SK-N-DZ (cell line): Measurements from ENCODE around the gene ABHD8.
A peak's percentile ranks its signal among the peaks of the same experiment; 100 is the strongest.

Experiments
- DNase-seq: peaks from one replicate; pipeline ENCODE4 v3.0.0-alpha.2; 2015; ENCODE audit warnings: low spot score

Gene ABHD8

DNA sequence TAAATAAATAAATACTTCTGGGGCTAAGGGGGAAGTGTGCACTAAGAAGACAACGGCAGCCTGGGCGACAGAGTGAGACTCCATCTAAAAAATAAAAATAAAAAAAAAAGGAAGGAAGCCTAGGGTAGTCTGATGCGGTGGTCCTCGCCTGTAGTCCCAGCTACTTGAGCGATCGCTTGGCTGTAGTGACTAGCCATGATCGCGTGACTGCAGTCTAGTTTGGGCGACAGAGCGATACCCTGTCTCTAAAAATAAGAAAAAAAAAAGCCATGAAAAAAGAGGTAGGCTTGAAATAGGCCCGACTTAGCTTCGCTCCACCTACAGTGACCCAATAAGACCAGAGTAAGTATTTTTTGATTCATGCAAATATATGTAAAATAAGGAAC, 36.6 kb downstream of the ABHD8 start:
- DNase-seq, result no peak

DNA sequence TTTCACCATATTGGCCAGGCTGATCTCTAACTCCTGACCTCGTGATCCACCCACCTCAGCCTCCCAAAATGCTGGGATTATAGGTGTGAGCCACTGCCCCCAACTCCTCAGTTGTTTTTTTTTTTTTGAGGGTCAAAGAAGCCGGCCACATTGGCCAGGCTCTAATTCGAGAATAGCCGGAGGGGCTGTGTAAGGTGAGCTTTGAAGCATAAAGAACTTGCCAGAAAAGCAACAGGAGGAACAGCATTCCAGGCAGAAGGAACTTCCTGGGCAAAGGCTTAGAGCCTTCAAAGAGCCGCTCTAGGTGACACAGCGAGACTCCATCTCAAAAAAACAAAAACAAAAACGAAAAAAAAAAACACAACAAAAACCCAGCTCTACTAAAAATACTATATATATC, 37.2 kb downstream of the ABHD8 start:
- DNase-seq, result no peak

DNA sequence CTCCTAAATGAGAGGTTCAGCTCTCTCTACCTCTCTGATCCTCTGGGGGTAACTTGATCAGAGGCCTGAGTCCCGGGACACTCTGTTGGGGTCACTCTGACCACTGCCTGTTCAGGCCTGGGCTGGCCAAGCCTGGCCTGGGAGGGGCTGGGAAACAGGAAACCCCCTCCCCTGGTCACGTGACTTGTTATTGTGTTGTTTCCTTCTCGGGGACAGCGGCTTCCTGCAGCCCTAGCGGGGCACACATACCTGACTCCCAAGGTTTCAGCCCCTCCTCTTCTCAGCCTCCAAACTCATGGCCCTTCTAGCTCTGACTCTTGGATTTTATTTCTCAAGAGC, 38.6 kb downstream of the ABHD8 start, which contains the start of gene USHBP1:
Gene USHBP1, minus strand, starts transcription at position 105 of the 339 bp plus-strand sequence. CDS start 446 bp downstream, outside the sequence.
- DNase-seq, result no peak

DNA sequence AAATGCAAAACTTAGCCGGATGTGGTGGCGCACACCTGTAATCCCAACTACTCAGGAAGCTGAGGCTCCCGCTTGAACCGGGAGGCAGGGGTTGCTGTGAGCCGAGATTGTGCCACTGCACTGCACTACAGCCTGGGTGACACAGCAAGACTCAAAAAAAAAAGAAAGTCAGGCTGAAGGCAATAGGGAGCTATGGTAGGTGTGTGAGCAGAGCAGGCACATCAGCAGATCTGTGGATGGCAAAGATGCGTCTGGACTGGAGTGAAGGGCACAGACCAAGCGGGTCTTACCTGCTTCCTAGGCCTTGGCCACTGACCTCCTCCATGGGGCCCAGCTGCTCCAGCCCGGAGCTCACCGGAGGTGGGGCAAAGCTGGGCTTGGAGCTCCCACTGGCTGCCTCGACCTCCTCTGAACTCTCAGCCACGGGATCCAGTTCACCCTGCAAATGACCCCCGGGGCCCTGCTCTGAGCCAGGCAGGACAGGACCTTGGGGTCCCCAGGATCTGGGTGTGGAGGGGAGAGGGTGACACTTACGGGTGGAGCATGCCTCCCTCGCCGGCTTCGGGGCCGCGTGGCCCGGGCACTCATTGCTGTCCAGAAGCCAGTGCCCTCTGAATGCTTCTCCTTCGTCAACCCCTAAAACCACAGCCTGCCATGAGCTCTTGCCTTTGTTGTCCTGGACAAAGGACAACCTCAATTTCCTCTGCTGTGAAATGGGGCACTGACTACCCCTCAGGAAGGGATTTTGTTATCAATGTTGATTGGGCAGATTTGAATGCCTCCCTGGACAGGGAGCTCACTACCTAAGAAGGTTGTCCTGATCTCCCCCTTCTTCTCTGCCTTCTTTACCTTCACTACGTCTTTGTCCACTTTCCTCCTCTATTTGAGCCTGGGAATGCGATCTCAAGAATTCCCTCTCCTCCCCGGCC, 39.2 kb downstream of the ABHD8 start:
- no peak for DNase-seq

DNA sequence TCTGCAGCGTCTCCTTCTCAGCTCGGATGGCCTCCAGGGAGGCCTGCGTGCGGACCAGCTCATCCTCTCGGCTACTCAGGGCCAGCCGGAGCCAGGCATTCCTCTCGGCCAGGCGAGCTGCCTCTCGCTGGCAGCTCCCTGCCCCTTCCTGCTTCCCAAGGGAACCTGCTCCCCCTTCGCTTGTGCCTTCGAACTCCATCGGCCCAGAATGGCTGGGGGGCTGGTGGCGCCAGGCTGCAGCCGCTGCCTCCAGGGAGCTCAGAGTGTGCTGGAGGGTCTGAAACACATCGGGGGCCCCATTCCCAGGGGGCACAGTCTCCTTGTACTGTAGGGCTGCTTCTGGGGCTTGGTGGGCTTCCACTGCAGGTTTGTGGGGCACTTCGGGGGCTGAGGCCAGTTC, 40.7 kb downstream of the ABHD8 start:
- DNase-seq, result no peak

DNA sequence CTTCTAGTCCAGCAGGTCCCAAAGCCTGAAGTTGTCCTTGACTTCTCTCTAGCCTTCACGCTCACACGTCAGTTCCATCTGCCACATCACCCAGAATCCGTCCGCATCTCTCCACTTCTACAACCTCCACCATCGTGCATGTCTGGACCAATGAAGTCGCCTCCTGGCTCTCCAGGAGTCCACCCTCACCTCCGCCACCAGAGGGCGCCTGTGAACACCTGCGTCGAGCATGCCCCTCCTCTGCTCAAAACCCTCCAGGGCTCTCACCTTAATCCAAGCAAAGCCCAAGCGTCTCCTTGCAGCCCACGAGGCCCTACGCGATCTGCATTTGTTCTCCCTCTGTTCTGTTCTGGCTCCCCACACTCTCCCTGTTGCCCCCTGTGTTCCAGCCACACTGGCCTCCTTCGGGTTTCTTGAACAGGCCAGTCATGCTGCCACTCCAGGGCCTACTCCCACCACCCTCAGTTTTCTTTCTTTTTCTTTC, 42.3 kb downstream of the ABHD8 start:
- DNase-seq, result peak; percentile 85

DNA sequence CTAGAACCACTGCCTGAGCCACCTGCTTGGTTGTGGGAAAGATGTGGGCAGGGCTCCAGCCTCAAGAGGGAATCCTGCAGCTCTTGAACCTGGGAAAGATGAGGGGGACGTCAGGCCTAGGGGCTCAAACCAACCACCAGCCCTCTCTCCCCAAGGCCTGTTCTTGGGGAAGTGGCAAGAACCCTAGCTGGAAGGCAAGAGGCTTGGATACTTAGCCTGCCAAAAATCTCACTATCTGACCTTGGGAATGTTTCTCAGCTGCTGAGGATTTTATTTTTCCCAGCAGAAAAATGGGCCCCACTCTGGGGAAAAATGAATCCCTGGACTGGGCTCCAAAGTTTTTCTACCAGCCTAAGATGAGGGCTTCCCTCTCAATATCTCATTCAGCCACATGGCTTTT, 43.3 kb downstream of the ABHD8 start:
- no peak for DNase-seq

DNA sequence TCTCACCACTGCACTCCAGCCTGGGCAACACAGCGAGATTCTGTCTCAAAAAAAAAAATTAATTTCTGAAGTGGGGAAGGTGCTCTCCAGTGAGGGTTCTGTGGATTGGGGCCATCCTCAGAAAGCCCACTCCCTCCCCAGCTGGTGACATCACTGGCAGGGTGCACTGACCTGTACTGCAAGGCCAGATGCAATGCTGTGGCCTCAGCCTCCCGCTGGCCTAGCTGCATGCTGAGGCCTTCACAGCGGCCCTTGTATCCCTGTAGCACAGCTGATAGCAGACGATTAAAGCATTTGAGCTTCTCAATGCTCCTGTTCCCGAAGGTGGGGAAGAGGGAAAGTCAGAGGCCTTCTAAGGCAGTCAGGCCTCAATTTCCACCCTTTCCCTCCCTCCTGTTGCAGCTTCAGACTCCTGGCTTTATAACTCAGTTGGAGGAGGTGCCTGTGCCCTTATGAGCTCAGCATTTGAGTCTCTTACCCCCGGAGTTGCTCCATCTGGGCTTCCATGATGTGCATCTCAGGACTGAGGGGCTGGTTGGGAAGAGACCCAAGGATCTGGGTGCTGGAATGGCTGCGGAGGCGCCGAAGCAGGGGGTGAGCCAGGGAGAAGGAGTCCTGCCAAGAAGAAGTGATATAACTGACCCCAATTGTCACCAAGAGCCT, 44.0 kb downstream of the ABHD8 start:
- DNase-seq, result no peak

DNA sequence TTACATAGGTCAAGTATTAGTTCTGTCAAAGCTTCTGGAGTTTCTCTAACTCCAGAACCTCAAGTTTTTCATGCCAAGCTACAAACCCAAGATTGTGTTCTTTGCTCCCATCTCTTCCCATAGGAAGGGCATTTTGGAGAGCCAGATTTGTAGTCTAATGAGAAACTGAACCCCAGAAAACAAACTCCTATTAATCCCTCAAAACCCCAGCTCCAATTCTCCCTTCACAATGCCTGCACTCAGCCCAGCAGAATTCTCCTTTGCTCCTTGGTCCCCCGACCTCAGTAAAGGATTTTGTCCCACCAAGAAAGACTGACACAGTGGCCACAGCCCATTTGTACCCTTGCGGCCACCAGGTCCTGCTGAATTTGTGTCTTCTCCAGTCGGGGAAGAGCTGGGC, 47.1 kb downstream of the ABHD8 start:
- no peak for DNase-seq

DNA sequence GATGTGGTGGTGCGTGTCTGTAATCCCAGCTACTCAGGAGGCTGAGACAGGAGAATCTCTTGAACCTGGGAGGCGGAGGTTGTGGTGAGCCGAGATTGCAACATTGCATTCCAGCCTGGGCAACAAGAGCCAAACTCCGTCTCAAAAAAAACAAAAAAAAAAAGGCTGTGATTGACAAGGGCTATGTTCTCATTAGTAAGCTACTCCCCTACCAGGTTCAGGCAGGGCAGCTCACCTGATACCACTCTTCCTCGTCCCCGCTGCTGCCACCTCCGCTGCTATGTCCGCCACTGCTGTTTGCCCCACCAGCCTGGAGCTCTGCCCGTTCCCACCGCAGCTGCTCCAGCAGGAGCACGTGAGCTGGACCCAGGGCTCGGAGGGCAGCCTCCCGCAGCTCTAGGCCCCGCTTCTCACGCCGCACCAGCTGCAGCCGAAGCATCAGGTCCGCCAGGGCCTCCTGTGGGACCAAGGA, 48.0 kb downstream of the ABHD8 start:
- DNase-seq, result no peak

DNA sequence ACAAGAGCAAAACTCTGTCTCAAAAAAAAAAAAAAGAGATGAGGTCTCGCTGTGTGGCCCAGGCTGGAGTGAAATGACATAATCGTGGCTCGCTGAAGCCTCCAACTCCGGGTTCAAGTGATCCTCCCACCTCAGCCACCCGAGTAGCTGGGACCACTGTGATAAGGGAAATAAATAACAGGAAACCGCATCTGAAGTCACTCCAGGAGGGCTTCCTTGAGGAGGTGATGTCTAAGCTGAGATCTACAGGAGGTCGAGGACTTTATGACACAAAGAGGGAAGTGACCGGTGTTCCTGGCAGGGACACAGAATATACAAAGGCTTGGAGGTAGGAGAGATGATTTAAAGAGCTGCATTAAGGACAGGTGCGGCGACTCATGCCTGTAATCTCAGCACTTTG, 48.6 kb downstream of the ABHD8 start:
- DNase-seq, result no peak

DNA sequence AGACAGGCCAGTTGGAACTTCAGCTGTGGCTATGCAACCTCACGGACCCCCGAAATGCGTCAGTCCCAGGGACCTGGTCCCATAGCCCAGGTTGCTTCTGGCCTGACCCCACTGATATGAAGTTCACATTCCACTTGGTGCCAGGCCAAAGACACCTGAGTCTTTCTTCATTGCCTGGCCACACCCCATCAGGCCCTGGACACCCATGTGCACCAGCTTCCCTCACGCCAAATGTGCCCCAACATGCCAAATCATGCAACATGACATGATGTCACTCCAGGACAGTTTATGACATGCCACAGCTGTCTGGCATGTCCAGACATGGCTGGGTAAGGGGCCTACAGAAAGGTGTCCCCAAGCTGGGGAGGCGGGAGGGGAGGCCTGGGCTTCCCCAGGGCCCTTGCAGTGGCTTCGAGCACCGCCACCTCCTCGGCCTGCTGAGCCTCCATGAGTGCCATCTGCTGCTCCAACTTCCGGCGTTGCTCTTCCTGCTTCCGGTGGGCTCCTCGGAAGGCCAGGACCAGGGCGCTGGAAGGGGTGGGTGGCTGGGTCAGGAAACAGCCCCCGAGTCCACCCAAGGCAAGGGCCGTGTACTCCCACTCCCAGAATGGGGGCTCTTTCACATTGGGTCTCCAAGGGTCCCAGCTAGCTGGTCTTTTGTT, 53.2 kb downstream of the ABHD8 start:
- DNase-seq, result no peak

DNA sequence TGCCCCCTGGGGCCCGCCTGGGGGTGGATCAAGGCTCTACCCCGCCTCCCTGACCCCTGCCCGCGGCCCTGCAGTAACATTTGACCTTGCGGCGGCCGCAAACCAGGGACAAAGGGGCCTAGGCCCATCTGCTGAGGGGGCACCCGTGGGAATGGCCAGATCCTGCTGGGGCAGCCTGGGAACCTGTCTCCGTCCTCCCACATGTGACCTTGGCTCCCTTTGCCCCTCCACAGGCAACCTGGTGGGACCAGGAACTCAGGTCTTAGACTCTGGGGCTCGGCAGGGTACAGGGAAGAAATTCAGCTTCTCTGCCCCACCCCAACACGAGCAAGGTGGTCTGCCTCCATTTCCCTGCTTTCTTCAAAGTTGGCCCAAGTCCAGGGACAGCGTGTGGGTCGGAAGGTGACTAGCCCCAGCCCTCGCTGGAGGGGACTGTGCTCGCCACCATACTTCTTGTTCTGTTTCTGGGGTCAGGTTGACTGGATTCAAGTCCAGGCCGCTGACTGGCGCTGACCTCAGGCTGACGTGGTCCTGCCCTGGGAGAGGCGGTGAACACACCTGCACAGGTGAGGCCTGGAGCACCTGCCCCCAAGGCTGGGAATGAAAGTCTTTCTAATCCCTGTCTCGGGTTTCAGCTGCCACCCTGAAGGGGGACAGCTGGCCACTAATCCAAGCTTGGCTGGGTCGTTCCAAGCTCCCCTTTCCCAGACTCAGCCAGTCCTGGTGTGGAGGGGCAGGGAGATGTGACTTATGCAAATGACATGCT, 55.0 kb downstream of the ABHD8 start:
- no peak for DNase-seq

DNA sequence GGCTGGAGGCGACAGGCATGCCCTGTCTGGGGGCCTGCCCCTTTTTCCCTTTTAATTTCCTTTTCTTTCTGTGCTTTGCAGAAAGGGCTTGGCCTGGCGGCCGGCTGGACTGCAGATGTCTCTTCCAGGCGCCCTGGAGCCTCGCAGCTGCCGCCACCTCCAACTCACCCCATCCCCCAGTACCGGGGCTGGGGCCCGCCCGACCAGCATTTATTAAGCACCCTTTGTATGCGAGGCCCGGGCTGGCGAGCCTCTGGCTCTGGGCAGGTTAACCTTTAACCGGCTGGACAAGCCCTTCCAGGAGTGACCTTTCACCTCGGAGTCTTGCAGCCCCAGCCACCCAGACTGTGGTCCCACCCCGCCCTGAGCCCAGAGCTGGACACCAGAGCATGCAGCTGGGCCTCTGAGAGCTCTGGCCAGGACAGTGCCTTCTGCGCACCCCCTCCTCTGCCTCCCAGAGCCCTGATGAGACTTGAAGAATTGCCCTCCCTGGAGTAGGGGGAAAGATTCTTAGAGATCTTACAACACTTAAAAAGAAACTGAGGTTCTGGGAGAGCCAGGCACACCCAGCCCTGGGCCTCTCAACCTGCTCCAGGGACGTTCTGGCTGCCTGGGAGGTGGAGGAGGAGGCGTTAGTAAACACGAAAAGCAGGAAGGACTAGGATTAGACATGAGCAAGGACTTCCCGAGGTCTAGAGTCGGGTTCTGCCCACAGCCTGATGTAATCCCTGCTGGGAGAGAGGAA, 56.4 kb downstream of the ABHD8 start:
- no peak for DNase-seq

DNA sequence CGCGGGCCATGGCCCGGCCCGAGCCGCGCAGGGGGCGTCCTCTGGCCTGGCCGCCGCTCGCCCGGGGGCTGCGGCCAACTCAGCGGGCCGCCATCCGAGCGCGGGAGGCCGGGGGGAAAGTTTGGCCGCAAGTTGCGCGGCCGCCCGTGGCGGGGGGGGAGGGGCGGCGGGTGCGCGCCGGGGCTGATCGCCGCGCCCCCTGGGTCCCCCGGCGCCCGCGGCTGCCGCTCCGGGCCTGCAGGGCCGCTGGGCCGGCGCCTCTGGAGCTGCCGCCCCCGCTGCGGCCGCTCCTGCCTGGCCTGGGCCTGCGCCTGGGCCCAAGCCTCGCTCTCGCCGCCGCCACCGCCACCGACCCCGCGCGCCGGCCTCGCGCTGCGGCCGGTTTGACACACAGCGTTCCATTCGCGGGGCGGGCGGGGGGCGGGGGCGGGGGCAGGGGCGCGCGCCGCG, 57.7 kb downstream of the ABHD8 start, which contains the start of gene NR2F6:
Gene NR2F6, minus strand, starts transcription at position 385 of the 450 bp plus-strand sequence. CDS start 699 bp downstream, outside the sequence.
- no peak for DNase-seq

DNA sequence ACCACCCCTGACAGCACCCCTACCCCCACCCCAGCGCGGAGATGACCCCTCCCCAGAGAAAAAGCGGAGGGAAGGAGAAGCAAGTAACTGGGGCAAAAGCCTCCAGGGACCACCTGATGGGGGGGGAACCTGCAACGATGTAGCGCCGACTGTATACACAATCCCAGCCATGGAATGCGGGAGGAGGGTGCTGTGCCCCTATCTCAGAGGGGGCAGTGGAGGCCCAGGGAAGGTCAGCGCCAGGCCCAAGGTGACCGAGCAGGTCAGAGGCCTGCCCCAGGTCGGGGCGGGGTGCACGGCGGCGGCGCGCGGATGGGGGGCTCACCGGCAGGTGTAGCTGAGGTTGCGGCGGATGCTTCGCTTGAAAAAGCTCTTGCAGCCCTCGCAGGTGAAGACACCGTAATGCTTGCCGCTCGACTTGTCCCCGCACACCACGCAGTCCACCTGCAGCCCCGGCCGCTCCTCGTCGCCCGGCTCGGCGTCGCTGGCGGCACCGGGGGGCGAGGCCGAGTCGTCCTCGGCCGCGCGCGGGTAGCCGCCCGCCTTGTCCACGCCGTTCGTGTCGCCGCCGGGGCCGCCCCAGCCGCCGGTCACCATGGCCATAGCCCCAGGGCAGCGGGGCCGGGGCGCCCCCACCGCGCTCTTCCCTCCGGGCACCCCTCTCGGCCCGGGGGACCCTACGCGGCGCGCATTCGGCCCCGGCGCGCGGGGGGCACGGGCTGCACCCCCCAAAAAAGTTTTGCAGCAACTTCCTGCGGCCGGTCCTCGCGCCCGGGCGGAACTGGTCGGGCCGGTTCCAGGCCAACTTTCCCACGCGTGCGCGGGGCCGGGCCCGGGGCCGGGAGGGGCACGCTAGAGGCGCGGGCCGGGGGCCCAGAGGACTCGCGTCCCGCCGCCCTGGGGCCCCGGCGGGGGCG, 58.3 kb downstream of the ABHD8 start:
- DNase-seq, result no peak

DNA sequence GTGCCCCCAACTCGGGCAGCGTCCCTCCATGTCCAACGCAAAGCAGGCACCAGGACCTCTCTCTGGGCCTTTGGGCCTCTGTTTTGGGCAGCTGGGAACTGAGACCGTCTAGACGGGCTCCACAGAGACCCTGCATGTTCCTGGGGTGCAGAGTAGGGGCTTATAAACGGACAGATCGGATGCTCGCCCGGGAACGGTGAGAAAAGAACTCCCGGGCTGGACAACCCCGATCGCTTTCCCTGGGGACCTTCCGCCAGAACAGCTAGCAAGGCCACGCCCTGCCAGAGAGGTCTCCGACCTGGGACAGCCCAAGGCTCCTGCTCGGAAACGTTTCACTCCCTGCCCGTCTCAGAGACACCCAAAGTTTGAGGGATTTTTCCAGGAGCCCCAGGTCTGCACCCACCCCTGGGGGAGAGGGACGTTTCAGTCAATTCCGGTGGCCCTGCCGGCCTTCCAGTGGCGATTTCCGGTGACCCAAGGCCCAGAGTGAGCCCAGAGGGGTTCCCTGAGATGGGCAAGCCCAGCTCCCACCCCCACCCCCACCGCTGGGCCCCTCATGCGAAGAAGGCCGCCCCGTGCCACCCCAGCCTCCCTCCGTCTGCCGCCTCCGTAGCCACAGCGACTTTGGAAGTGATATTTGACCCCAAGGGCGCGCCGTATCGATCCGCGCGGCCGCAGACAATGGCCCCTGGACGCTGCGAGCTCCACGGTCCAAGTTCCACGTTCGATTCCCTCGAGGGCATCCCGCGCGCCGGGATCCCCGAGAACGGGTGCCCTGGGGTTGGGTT, 59.2 kb downstream of the ABHD8 start:
- DNase-seq, result peak; percentile 69

DNA sequence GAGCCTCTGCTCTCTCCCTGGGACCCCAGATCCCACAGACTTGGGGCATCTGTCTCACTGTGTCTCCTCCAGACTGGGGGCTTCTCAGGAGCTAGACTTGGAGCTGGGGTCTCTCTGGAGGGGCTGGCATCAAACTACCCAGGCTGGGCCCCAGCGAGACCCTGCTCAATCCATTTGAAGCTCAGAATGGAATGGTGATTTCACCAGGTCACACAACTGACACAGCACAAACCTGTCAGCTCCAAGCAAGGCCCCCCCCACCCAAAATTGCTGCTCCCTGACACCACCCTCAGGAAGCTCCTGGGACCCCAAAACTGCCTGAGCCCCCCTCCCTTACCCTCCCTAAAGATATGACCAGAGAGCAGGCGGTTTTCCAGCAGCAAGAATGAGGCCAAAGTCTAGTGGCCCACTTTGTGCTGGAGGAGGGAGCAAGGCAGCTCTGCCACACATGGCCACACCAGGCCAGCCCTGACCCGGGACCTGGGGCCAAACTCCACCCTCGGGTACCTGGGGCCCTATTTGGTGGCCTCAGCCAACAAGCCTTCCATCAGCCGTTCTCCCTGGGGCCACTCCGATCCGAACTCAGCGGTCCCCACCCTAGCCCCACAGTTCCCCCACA, 59.9 kb downstream of the ABHD8 start:
- no peak for DNase-seq
